Muscle of arm (tissue), 12 donors: ENCODE data around the gene RIN2. TPM values are rescaled to one million over a fixed set of nuclear protein-coding genes. Genes with fewer than 3 reads are reported as not detected.

Source experiments
- DNase-seq: peaks from one replicate; pipeline ENCODE4 v3.0.0-alpha.2; 2013
- polyA plus RNA-seq, 12 donors: library from polyadenylated mRNA; unstranded; fragments of 120-200 nt; gene quantifications; one replicate each; pipeline ENCODE4 v1.2.1, GENCODE V29; 2013; ENCODE audit not compliant: insufficient read length in 12 of 12

Gene RIN2
- polyA plus RNA-seq, 12 donors = 21.0 to 208 (median 26.5) TPM

DNA sequence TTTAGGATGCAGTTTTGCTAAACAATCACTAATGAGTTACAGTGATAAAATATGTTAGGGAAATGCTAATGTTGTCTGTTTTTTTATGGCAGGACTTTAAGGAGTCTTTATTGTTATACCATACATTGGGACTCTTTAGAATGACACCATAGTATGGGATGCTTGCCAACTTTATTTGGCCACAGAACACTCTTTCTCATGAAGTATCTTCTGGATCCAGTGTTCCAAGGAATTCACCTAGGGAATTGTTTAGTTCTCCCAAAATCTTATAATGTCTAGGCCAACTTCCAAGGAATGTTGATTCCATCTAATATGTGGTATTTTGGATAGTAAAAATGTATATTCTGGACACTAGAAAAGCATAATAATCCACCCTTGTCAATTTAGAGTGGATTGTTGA lies 3.3 kb downstream of the RIN2 start:
- DNase-seq = peak; percentile 65

DNA sequence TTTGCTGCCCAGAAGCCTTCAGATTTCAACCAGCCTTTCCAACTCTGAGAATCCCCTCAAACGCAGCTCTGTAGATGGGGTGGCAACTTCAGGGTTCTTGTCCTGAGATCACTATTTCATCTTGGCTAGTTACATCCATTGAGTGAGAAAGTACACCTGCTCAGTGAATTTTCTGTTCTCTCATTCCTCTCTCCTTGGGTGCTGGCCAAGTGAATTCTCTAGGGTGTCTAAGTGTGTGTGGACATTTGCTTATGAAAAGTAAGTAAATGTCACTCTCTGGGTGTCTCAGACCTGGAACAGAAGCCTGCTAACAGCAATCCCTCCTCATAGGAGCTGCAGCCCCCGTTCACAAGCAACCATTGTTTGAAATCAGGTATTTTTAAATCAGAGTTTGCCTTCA lies 3.8 kb downstream of the RIN2 start:
- no peak for DNase-seq

DNA sequence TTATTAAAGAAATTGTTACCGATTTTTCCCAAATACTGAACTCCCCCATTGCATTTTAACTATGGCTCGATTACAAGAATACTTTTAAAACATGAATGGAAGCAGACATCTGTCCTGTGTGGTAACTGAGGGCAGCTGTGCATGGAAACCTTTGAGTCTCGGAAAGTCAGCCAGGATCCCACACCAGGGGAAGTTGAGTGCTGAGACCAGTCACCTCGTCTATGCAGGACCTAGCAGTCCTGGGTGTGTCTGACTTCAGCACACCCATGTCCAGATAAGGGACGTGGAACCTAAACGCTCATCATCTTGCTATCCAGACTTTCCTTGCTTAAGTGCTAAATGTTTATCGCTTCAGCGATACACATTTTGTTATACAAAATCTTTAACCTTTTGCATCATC lies 6.1 kb downstream of the RIN2 start:
- DNase-seq = no peak

DNA sequence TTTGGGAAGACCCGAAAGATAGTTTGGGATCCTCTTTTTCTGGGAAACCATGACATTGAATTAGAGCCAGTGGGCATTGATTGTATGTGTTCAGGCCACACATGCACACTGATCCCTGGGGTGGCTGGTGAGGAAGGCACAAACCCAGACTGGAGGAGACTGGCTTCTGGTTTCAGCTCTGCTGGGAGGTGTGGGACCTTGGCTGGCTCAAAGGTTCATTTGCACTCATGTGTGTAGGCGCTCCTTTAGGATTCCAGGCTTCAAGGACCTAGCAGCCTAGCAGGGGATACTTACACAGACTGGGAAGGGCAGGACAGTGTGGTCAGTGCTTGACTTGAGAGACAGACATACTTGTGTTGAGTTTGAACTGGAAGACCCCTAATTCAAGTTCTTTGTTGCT lies 7.2 kb downstream of the RIN2 start:
- no peak for DNase-seq

DNA sequence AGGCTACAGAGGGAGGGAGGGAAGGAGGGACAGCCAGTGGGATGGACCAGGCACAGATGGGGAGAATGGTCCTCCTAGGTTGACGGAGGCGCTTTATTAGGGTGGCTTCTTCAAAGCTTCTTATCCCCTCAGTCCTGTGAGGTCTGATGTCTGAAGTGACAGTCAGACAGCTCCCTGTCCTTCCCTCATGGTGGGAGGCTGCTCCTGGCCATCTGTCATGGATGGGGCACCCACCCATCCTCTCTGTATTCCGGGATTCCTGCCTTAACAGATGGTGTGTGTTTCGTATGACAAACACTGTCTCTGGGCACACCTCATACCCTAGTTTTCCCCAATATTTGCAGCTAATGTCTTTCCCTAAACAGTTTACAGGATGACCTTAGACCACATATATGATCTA lies 7.9 kb downstream of the RIN2 start:
- no peak for DNase-seq

DNA sequence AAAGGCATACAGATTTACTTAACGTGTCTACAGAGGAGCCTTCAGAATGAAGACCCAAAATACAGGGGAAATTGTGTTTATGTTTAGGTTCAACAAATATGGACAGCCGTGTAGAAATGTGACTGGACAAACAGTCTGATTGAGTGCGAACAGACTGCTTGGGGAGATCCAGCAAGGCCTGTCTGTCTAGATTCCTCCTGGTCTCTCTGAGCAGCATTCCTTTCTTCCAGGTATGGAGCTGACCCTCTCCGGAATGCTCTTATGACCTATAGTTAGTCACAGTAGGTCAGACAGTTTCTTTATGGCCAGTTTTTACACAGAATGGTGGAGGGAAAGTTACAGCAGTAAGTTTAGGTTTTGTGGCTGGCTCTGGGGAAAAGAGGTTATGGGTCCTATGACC lies 9.0 kb downstream of the RIN2 start:
- no peak for DNase-seq

DNA sequence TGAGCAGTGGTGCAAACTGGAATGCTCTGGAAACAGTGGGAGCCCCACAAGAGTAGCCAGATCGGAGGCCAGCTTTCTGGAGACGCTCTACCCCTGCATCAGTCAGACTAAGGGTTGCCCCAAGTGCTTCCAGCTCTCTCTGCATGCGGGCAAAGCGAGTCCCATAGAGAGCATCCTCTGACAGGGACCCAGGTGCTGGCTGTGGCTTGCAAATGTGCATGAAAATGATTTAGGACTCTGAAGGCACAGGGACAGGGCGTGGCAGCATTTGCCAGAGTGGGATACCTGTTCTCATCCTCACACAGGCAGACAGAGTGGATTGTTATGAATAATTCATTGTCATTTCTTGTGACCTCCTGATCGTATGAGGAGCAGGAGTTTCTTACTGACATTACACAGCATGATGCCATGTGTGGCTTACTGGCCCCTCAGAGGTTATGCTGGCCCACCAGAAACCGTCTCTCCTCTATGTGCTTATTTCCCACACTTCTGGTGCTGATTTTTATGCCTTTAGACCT lies 10.3 kb downstream of the RIN2 start:
- DNase-seq = no peak

DNA sequence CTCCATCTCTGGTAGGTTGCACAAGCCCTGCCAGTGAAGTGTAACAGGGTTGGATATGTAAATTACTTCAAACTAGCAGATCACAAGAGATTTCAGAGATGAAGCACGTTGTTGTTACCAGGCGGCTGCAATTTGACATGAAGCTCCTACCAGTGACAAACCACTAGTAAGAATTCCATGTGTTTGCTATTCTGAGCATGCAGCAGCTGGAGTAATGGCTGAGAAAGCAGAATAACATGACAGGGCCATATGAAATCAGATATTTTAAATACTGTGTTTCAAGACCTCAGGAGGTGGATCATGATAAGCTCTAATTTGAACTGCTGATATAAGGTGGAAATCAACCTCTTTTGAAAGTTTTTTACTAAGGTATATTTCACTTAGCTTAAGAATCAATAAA lies 11.4 kb downstream of the RIN2 start:
- DNase-seq = no peak

DNA sequence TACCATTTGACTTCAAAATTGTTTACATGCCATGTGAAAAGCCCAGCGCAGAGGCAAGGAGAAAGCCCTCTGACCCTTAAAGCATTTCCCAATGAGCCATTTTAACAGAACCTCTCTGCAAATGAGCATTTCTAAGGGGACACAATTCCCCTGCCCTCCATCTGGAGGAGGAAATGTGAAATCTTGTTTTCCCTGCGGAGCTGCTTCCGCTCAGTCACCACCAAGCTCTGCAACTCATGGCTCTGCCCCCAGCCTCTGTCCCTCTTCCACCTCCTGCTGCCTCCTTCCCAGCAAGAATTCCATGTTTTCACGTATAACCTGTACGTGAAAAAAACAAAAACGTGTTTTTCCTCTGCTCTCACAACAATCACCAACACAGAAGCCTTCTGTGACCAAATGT lies 12.3 kb downstream of the RIN2 start:
- DNase-seq = no peak

DNA sequence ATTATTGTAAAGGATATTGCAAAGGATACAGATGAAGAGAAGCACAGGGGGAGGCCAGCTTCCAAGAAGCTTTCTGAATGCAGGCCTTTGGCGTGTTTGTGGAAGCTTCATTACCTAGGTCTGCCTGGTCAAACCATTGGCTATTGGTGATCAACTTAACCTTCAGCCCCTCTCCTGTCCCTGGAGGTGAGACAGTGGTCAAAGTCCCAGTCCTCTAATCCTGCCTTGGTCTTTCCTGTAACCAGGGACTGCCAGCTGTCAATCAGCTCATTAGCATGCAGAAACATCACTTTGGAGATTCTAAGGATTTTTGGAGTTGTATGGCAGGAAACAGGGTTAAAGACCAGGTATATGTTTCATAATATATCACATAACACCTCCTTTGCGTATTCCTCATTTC lies 13.0 kb downstream of the RIN2 start:
- no peak for DNase-seq

DNA sequence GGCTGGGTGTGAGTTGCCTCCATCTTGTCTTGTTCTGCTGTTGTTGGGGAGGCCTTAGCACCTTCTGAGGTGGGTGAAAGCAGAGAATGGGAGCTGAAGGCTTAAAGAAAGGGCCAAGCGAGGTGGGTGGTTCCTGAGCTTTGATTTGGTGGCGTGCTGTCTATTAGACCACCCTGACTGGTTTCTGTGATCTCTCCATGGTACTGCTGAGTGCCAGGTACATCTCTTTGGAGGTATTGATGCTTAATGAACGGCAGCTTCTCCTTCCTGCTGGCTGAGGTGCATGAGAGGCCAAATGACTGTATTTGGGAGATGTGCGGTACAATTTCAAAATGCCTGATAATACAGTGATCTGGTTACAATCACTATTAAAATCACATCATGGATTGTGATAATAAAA lies 15.4 kb downstream of the RIN2 start:
- no peak for DNase-seq

DNA sequence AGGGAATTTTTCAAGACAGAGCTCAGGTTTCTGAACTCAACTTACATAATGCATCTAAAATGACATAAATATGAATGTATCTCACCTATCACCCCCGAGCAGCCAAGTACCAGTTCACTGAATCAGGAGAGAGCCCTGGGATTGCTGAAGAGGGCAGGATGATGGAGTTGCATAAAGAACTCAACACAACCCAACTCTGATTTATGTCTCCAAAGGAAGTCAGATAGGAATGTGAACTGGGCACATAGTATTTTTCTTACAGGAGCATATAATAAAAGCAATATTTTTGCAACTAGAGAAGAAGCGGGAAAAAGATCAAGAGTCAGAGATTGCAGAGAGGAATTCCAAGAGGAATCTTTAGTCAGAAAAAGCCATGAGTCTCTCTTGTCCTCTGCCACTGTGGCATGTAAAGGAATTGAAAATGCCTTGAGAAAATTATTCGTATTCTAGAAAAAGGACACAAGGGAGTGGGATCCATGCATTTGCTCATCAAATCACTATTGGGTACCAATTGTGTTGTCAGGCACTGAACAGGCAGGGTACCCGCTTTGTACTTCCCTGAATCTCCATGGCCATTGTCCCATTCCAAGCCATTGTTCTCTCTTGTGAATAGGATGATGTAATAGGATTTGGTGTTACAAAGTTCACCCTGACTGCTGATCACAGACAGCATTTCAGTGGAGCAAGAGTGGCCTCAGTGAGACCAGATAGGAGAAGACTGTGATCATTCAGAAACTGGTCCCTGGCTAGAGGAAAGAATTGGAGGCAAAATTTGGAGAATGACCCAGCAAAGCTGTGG lies 16.3 kb downstream of the RIN2 start:
- DNase-seq = no peak

DNA sequence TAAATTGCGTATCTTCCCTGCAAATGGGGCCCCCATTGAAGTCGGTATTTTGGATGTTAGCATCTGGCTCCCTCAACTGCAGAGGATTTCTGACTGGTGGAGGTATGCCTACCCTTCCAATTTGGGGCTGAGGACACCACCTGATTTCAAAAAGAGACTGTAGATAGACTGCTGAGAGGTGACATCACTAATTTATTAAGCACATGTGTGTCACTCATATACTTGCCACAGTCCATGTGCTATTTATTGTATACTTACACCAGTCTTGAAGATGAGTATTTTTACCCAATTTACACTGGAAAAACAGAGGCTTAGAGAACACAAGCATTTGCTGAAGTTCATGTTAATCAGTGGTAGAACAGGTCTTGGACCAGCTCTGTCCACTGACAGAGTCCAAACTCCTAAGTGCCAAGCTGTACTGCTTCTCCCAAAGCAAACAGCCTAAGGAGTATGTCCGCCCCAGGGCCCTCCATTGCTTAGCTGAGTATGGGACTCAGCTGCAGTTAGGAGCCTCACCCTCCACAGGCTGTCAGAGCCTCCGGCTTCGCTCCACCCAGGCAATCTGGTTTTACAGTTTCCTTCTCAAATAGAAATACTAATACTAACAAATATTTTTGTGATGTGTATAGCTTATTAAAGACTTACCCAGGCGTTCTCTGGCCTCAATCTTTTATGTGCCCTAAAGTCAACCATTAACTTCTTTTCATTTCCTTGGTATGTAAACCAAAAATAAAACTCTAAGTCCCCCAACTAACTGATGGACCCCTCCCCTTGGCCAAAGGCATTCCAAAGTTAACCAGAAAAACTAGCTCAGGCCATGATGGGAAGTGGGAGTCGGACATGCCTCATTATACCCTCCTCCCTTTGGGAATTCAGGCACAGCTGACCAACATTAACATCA lies 17.5 kb downstream of the RIN2 start:
- DNase-seq = no peak

DNA sequence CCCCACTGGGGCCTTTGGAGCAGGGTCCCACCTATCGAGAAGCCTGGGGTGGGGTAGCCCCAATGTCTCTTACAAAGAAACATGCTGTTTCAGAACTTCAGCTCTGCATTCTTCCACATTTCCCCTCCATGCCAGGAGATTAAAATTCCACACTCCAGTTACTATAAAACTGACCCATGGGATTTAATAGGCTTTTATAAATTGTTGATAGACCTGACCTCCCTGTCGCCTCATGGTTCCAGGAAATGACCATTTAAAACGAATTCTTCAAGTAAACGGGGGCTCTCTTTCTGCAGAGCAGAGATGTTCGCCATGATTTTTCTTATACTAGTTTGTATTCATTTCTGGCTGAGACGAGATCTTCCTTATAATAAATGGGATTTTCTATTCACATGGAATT lies 19.3 kb downstream of the RIN2 start:
- DNase-seq = no peak

DNA sequence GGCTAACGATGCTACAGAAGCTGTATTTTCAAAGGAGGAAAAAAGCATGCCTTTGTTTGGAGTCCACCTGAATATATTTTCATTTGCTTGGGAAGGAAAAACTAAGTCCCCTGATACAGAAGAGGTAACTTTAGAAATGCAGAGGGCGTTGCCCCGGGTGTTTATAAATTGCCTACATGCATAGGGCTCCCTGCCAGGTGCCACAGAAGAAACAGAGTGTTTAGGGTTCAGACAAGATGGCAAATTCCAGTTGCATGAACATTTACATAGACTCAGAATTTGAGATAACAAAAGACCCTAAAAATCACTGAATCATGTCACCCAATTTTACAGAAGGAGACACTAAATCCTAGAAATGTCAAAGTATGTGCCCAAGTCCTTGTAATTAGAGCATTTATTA lies 19.9 kb downstream of the RIN2 start:
- no peak for DNase-seq

DNA sequence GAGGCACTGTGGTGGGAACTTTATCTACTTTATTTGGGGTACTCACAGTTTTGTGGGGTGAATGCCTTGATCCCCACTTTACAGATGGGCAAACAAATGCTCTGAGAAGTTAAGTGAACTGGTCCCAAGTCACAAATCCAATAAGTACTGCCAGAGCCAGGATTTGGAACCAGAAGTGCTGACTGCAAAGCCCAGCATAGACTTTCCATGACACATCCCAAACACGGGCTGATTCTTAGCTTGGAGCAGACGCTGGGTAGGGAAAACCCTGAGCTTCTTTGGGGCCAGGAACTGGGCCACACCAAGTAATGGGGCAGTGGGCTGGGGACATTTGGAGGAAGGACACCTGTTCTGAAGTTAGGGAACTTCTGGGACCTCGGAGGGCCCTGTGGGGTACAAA lies 20.3 kb downstream of the RIN2 start:
- no peak for DNase-seq

DNA sequence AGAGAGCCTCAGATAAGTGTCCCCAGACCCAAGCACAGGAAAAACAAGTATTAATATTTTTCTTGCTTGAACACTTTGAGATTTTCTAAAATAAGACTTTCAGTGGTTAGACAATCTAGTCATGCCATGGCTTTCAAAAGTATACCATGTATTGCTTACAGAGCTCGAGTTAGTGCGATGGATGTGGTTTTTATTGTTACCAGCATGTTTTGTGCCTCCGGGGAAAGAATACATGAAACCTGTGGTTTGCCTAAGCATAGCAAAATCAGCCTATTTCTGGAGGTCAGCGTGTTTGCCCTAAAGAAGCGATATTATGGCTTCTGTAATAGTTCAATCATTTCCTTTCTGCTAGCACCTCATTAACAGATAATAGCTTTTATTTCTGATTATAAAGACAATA lies 21.6 kb downstream of the RIN2 start:
- DNase-seq = no peak

DNA sequence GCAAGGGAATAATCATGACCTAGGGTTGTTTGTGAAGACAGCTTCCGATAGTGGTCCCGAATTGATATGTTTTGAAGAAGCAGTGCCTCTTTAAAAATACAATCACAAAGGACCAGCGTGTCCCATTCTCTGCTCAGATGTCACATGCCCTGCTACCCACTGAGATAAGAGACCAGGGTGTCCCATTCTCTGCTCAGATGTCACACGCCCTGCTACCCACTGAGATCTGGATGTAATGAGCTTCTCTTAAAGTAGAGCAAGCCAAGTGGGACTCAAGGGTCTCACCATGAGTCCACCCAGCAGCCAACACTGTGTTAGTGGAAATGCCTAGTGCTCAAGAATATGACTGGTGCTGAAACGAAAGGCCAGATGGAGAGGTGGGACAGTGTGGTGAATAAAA lies 22.2 kb downstream of the RIN2 start:
- DNase-seq = no peak

DNA sequence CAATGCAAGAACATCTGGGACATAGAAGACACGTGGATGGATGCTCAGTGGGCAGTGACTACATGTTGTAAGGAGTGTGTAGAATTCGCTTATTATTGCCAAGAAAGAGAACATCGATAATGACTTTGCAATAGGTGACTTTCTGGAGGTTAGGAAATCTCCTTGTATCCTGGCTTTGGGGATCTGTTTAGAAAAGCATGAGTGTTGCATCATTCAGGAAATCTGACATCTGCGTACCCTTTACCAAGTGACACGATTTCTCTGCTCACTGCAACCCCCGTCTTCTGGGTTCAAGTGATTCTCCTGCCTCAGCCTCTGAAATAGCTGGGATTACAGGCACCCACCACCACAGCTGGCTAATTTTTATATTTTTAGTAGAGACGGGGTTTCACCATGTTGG lies 23.2 kb downstream of the RIN2 start:
- DNase-seq = no peak

DNA sequence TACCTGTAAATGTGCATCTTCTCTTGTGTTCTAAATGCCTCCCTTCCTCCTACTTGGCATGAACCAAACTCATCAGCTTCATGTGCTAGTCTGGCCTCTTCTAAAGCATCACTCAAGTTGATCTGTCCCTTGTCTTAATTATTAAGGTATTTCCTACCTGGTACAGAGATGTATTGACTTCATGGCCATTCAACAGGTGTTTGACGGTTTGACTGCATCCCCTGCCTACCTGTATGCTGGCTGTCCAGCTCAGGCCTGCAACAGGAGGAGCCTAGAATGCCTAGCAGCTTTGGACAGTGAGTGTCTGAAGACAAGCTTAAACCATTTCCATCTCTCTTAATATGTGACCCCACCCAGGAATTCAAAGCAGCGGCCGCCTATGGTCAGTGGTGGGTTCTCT lies 24.6 kb downstream of the RIN2 start:
- DNase-seq = no peak

DNA sequence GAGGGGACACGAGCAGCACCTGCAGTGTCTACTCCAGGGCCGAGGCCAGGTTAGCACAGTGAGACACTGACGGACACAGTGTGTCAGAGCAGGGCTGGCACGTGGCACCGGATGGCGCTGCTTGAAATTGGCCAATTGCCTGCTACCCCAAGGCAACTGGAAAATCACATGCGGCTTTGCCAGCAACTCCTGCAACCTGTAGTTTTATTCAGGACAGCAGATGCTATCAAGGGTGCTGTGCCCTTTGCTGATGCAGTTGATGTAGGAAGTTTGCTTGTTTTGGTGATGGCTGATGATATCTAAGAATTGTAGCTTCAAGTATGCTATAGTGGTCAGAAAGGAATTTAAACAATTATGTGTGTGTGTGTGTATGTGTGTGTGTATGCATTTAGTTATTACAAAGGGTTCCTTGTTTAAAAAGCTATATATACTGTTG lies 25.9 kb downstream of the RIN2 start:
- no peak for DNase-seq

DNA sequence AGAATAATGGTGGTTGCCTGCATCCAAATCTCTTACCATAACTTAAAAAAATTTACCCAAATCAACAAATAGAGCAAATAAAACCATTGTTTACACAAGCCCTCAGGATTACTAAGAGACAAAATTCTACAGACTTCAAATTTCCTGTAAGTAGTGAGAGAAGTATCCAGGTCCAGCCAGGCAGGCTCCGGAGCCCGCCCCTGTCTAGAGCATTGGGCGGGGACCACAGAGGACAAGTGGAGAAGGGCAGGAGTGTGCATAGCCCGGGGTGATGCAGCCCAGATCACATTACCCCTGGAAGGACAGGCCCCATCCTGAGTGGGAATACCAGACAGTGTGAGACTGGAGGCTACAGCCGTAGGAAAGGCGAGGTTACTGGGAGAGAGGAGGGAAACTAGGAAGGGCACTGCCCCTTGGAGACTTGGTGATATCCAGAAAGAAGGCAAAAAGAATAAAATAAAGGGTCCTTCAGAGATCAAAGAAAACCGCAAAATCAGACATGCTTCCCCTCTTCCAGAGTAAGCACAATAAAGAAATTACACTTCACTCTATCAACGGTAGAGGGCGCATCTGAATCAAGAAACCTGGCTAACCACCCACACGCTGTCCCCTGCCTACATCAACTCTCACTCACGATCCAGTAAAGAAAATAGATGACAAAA lies 26.6 kb downstream of the RIN2 start:
- DNase-seq = peak; percentile 88
